Skin of body (tissue), 2 donors: ENCODE measurements around the gene OLFM1. TPM values are rescaled to one million over a fixed set of nuclear protein-coding genes. Genes with fewer than 3 reads are reported as not detected.

Experiments used
- DNase-seq: peaks from one replicate; lab custom pipeline; 2025; lab: John Stamatoyannopoulos, UW
- total RNA-seq: library from RNA; depleted of rRNA; stranded (reverse); fragments of >200 nt; gene quantifications from one replicate; pipeline ENCODE4 v1.2.3, GENCODE V29; 2014

The OLFM1 gene
- total RNA-seq, 1 donor from 2014 or later, result 4.8 TPM

DNA sequence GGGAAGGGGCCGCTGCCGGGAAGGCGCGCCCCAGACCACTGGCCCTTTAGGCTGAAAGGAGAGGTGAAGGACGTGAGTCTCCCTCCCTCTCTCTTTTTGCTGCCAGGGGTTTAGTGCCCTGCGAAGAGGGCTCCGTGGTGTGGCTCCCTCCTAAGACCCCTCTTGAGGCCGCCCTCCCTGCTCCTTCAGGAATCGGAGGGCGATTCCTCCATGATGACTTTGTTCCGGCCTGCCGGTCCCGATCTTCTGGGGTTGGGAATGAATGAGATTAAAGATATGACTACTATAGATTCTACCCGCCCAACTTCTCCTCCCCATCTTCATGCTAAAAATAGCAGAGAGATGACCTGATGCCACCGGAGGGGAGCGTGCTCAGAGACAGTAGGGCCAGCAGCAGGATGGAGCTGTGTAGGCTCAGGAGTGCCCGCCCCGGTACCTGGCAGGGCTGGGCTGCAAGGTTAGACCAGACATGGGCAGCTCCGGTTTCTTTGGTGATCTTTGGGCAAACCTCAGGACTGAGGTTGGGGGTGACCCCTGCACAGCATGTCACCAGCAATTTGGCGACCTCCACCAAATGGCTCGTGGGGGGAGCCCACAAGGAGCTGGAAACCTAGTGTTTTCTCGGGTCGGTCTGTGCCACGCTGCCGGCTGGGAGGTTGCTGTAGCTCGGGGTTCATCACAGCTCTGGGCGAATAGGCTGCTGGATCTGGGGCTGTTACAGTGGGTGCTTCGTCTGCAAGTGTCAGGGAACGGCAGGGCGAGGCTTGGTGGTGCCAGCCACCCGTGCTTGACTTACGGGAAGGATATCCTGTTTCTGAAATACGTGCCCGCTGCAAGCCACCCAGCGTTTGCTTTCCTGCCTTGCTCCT is 1.7 kb downstream of the OLFM1 start:
- no peak for DNase-seq

DNA sequence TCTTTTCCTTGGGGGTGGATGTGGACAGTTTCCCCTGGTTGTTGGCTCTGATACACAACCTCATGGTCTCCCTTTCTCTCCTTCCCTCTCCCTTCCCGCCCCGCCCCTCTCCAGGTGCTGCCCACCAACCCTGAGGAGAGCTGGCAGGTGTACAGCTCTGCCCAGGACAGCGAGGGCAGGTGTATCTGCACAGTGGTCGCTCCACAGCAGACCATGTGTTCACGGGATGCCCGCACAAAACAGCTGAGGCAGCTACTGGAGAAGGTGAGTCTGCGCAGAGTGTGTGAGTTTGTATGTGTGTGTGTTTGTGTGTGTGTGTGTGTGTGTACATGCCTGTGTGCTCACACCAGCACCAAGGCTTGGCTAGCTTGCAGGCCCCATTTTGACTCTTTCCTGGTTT is 2.6 kb downstream of the OLFM1 start:
- no peak for DNase-seq

DNA sequence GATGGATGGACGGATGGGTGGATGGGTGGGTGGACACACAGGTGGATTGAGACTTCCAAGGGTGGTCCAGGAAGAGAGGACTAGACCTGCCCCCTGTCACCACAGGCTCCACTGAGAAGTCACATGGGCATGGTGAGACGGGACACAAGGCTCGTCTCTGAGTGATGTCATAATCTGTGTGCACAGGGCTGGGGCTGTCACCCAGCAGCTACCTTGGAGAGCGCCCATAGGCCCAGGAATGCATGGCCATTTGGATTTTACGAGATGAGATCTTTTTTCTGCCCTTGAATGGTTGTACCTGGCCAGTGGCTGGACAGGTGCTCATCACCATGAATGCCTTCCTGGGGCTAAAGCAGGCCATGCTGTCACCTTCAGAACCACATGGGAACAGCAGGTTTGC is 3.1 kb downstream of the OLFM1 start:
- DNase-seq, result no peak

DNA sequence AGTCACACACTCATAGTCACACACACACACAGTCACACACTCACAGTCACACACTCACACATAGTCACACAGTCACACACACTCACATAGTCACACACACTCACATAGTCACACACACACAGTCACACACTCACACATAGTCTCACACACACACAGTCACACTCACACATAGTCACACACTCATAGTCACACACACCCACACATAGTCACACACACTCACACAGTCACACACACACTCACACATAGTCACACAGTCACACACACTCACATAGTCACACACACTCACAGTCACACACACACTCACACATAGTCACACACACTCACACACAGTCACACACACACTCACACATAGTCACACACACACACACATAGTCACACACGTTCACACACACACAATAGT is 4.1 kb downstream of the OLFM1 start:
- DNase-seq, result no peak

DNA sequence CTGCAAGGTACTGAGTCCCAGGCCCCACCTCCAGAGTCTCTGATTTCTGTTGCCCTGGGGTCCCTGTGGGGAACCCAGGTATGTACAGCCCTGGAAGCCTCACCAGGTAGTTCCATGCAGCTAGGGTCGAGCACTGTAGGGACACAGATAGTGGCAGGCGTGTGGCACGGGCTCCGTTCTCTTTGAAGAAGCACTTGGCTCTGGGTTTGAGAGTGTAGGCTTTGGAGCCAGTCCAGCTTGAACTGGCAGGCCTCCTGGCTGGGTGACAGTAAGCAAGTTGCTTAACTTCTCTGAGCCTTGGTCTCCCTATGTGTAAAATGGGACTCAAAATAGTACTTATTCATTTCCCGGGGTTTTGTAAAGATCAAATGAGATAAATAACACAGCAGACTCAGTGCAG is 5.6 kb downstream of the OLFM1 start:
- no peak for DNase-seq

DNA sequence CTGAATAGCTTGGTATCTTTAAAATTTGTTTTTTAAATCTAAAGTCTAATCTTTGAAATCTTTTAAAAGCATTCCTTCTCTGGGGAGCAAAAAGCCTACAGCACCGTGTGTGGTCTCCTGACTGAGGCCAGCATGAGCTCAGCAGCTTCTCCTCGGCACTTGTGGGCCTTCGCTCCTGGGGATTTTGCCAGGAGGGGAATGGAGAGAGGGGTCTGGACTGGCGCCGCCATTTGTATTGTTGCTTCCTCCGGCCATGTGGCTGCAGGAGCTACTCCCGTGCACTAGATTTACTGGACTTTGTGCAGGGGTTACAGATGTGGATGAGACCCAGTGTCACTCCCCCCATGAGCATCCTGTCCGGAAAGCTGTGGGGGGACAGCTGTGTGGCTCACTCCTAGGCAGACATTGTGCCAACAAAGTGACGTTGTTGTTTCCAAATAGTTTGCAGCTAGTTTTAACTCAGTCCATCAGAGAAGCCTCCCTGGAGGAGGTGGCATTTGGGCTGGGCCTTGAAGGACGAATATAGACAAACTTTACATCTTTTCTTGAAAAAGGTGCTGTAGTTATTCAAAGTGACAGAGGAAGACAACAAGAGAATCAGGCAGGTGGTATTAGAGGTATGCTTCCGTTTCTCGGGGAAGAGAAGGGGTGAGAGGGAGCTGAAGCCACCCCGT is 6.6 kb downstream of the OLFM1 start:
- DNase-seq, result no peak

DNA sequence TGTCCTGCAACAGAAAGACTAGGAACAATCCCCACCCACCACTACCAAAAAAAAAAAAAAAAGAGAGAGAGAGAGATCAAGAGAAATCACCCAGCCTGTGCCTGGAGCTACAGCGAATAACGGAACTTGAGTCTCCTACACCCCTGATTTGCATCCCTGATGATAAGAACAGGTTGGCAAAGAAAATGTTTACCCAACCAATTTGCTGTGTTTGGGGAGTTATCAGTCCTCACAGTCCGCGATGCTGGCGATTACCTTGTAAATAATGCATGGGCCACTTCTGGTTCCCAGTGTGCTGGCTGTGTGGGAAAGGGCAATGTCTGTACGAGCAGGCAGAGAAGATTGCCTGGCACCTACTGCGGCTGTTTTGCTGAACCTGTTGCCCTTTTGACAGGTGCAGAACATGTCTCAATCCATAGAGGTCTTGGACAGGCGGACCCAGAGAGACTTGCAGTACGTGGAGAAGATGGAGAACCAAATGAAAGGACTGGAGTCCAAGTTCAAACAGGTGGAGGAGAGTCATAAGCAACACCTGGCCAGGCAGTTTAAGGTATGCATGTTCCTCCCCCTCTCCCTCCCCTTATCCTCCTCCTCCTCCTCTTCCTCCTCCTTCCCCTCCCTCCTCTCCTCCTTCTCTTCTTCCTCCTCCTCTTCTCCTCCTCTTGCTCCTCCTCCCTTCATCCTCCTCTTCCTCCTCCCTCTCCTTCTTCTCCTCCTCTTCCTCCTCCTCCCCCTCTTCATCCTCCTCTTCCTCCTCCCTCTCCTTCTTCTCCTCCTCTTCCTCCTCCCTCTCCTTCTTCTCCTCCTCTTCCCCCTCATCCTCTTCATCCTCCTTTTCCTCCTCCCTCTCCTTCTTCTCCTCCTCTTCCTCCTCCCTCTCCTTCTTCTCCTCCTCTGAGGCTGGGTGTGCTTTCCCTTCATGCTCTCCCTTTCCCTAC is 8.3 kb downstream of the OLFM1 start:
- no peak for DNase-seq

DNA sequence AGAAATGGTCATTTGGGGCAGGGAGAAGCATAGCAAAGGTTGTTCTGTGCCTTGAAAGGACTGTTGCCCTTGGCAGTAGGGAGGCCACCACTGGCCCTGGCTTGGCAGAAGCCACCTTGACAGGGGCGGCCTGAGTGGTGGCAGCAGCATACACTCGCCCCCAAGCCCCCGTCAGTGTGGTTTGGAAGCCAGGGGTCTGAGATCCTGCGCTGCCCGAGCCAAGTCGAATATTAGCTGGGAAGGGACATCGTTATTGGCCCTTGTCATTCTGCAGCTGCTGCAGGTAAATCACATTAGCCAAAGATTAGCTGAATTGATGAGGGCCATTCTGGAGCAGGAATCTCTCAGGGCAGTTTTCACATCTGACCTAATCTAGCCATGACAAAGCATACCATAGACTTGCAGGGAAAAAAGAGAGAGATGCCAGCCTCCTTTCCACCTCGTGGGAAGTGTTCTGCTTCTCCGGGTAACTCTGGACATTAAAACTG is 9.0 kb downstream of the OLFM1 start:
- no peak for DNase-seq

DNA sequence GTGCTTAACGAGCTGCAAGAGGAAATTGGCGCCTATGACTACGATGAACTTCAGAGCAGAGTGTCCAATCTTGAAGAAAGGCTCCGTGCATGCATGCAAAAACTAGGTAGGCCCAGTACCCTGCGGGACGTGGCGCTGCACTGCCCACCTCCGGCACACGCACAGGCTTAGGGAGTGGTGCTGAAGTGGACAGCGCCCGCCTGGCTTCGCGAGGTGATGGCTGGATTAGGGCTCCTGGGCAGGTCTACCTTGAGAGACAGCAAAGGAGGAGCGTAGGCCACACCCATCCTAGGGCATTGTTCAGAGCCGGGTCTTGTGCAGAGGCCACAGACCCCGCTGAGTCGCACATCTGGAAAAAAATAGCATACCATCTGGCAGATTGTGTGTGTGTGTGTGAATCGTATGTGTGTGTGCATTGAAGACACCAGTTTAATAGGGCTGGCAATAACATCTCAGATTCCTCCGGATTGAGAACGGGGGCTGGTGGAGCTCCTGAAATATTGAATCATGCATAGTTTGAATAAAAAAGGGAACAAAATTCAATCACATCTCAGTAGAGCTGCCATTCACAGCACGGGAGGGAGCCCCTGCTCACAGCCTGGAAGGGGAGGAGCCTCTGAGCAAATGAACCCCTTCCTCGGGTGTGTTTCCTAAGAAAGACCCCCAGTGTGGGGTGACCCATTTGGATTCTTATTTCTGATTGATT is 11.1 kb downstream of the OLFM1 start:
- no peak for DNase-seq

DNA sequence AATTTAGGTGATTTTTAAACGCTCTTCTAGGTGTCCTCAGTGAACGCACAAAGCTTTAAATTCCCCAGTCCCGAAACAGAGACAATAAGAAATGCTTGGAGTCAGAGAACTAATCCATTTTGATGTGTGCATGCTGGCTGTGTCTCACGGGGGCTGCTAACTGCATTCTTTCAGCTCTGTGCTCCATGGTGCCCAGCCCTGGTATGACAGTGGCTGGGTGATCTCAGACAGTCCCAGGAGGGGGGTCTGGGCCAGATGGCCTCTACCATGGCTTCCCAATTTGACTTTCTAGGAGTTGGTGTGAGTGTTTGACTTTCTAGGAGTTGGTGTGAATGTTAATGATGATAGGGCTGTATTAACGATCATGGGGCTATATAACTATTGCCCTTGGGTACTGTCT is 12.1 kb downstream of the OLFM1 start:
- DNase-seq, result no peak

DNA sequence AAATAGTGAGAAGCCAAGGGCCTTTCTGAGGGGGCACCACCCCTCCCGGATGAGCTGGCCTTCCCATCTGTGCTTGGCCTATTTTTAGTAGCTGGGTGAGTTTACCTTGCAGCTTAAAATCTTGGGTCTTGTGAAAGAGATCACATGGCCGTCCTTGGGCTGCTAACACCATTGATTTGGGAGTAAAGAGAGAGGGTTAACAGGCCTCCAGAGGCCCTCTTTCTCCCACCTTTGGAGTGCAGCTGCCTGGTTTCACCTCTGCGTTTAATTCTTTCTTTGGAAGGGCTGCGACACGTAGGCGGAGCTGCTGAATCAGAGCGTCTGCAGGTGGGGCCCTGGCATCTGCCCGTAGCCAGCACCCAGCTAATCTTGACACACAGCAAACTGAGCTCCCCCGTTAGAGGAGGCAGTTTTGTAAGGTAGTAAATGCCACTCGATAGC is 12.8 kb downstream of the OLFM1 start:
- DNase-seq, result no peak

DNA sequence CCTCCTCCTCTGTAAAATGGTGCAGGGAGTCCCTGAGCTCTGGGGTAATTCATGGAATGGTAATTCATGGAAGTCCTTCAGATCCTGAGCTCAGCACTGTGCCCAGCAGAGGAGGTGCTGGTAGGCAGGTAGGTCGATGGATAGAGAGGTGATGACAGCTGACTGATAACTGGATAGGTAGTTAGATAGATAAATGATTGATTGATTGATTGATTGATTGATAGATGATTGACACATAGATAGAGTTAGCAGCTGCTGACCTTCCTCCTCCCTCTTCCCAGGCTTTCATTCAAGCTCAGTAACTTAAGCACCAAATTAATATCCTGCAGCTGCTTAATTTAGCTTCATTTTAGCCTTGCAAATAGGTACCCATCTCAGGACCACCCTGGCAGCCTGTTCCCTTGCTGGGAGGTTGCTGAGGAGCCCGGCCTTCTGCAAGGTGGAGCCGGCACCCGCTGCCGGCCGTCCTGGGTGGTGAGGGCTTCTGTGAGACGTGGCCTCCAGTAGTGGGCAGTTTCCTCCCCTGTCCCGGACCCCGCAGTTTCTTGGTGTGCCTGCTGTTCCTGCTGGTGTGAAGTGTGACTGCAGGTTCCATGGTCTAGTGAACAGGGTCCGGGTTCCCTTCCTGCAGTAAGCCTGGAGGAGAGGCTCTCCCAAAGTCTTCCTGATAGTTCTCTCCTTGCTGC is 13.4 kb downstream of the OLFM1 start:
- DNase-seq, result no peak

DNA sequence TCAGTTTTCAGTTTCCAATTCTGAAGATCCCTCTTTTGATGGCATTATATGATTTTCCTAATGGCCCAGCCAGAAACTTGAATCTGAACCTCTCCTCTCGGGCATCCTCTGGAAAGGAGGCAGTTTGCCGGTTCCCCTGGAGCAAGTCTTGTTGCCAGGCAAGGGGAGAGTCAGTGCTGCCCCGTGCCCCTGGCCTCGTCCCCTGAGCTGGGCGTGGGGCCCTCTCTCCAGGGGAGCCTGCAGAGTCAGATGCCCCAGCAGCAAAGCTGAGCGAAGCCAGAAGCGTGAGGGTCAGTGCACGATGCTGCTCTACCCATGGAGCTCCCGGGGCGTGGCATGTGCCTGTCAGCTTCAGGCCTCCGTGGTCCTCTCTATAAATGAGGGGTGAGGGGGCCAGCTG is 14.0 kb downstream of the OLFM1 start:
- DNase-seq, result no peak

DNA sequence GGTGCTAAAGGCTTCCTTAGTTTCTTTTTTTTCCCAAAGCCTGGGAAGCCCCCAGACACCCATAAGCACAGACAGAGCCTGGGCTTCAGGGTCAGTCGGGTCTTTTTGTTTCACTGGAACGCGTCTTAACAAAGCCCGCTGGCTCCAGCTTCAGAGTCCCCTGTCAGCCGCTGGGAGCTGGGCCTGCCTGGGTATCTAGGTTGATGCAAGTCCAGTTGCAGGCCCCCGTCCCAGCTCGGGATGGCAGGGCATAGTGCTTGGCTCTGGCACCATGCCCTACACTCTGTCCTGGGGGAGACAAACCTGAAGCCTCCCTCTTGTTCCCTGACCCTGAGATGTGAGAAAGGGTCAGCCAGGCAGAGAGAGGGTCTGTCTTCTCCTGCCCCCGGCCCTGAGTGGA is 14.5 kb downstream of the OLFM1 start:
- no peak for DNase-seq

DNA sequence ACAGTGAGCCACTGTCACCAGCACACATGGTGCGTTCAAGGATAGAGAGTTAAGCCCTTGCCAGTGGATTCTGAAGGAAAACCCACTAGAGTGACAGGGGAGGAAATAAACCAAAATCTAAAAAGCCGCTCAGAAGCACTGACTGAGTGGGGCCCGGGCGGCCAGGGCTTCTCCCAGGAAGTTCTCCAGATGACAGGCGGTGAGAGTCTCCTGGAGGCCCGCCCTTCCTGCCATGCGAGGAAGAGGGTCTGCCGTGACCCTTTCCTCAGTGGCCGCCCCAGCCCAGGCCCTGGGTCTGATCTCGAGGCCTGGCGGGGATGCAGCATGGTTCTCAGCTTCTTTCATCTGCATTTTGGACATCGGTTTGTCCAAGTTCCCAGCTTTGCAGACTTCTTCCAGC is 14.9 kb downstream of the OLFM1 start:
- no peak for DNase-seq

DNA sequence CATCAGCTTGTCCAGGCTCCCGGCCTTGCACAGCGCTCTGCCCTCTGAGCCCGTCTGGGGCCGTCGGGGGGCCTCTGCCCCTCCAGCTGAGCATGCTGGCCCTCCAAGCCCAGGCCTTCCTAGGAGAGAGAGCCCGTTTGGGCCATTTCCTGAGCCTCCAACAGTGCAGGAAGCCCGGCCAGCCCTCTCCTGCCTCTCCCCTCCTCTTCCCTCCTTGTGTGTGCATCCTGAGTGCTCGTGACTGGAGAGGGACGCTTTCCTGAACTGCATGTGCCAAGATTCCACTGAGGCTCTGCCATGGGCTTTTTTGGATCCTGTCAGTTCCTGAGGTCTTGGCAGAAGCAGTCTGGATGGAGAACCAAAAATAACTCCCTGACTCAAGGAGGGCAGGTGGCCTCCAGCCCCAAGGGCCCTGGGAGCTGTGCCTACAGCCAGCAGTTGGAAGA is 15.6 kb downstream of the OLFM1 start:
- DNase-seq, result no peak

DNA sequence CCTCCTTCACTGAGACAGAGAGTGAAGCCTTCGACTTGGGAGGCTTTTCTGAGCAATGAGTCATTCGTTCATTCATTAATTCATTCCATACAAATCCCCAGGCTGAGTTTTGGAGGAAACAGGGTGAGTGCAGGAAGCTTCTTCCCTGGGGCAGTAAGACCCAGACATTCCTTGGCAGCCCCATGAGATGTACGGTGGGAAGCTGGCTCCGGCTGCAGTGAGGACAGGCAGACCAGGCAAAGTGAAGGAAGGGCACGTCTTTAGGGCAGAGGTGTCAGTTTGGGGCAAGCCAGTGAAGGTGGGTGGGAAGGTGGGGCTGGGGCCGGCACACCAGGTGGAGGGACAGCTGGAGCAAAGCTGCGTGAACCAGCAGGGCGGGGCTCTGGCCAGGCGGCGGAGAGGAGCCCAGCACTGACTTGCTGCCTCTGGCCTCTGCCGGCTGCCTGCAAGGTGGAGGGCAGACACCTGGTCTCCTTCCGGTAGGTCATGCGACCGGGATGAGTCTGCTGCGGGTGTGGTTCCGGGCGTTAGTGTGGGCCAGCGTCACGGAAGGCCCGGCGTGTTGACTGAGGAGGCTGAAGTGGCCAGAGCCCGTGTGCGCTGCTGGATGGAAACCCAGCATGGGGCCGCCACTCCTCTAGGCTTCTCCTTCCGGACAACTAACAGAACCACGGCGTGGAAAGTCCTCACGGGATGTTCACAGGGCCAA is 16.6 kb downstream of the OLFM1 start:
- DNase-seq, result no peak

DNA sequence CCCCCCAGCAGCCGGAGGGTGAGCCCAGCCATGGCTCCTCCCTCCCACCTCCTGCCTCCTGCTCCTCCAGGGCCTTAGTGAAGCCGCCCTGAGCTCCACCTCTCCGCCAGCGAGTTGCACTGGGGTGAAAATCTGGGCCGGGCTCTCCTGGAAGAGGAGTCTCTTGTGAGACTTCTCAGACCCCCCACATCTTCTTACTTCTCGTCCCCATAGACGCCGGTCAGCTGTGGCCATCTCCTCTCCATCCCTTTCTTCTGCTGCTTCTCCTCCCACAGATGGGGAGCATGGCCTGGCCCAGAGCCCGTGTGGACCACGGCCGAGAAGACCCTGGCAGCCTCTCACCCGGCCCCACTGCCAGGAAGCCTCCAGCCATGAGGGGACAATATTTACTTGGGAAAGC is 17.3 kb downstream of the OLFM1 start:
- no peak for DNase-seq

DNA sequence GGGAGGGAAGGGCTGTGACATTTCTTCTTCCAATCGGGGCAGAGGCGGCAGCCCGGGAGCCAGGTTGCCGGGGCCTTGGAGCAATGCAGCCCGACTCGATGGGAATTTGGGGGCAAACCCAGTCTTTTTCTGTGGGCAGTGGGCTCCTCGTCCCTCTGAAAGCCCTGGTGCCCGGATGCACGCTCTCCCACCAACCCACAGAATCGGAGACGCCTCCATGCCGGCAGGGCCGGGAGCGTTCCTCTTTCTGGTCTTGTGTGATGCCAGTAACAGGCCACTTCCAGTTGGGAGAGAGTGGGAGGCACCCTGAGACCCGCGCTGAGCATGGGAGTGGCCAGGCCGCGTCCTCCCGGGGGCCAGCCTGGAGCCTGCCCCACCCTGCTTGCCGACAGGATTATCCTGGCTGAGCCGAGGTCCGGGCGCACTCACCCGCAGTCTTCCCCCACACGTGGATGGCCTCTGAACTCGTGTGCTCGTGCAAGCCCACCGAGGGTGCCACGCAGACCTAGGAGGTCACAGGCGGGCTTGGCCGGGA is 17.8 kb downstream of the OLFM1 start:
- no peak for DNase-seq
